ENCODE data around the gene PSPN. TPM values are rescaled to one million over a fixed set of nuclear protein-coding genes. Genes with fewer than 3 reads are reported as not detected.

The PSPN gene
- total and polyA plus RNA-seq, 9 of the 15 experiments (the other 6 are each of a cell fraction or from before 2014, with no cell fraction given) = 0.21 to 1.1 (median 0.58) TPM

GRCh38 chr19:6393074-6393982, 17.6 kb upstream of the PSPN start, which contains the start of gene GTF2F1 (continued):
- peak; percentile 9 for TF ChIP-seq SP2 (IDR thresholded peaks at IDR 0.05; ENCODE audit: extremely low read depth, low read depth, low read length, poor library complexity, severe bottlenecking)
- TF ChIP-seq TBP (optimal IDR thresholded peaks at IDR 0.05; ENCODE audit: low read depth, low read length) = peak; percentile 73
- TF ChIP-seq ATF1 (CRISPR knock-in tag; IDR thresholded peaks at IDR 0.05) = peak; percentile 74
- peak; percentile 98 for TF ChIP-seq ATF1 (tag; IDR thresholded peaks at IDR 0.05)
- peak; percentile 16 for TF ChIP-seq KDM5B (IDR thresholded peaks at IDR 0.05; ENCODE audit: insufficient replicate concordance, low read depth, low read length)
- TF ChIP-seq, protein P1, sequence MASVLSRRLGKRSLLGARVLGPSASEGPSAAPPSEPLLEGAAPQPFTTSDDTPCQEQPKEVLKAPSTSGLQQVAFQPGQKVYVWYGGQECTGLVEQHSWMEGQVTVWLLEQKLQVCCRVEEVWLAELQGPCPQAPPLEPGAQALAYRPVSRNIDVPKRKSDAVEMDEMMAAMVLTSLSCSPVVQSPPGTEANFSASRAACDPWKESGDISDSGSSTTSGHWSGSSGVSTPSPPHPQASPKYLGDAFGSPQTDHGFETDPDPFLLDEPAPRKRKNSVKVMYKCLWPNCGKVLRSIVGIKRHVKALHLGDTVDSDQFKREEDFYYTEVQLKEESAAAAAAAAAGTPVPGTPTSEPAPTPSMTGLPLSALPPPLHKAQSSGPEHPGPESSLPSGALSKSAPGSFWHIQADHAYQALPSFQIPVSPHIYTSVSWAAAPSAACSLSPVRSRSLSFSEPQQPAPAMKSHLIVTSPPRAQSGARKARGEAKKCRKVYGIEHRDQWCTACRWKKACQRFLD (CRISPR knock-in tag; IDR thresholded peaks at IDR 0.05) = peak; percentile 61; the same call in 1 of the 2 replicates
- no peak for TF ChIP-seq NELFE (IDR thresholded peaks at IDR 0.05; ENCODE audit: insufficient read depth, insufficient read length)
- TF ChIP-seq CREB3L1 (IDR thresholded peaks at IDR 0.05; ENCODE audit: borderline replicate concordance, low read depth) = peak; percentile 66; the same call in 1 of the 2 replicates
- TF ChIP-seq SMARCB1 (IDR thresholded peaks at IDR 0.05; ENCODE audit: insufficient read length, low read depth) = no peak
- TF ChIP-seq SP1 (CRISPR knock-in tag; IDR thresholded peaks at IDR 0.05) = peak; percentile 71
- 0 out of 2 replicates have a peak, but pooled peaks have one; percentile 18 for TF ChIP-seq FOXK1 (CRISPR knock-in tag; IDR thresholded peaks at IDR 0.05; ENCODE audit: borderline replicate concordance)
- TF ChIP-seq ZNF143 (CRISPR knock-in tag; IDR thresholded peaks at IDR 0.05) = peak; percentile 67; the same call in 1 of the 2 replicates
- TF ChIP-seq JUND (IDR thresholded peaks at IDR 0.05; ENCODE audit: borderline replicate concordance, low read depth, low read length) = 0 out of 2 replicates have a peak, but pooled peaks have one; percentile 21
- 0 out of 3 replicates have a peak, but pooled peaks have one; percentile 63 for TF ChIP-seq JUND (tag; IDR thresholded peaks at IDR 0.05; ENCODE audit: borderline replicate concordance, low read depth, low read length)
- TF ChIP-seq TEAD1 (CRISPR knock-in tag; IDR thresholded peaks at IDR 0.05) = 0 out of 4 replicates have a peak, but pooled peaks of 1 of the 2 experiments have one; percentile 42
- peak in 2 of 3 experiments; percentile 29 to 80; a peak in 3 of 6 replicates for TF ChIP-seq ZBTB11 (CRISPR knock-in tag; IDR thresholded peaks at IDR 0.05)
- TF ChIP-seq RBM25 (IDR thresholded peaks at IDR 0.05; ENCODE audit: low read depth, low read length, severe bottlenecking) = no peak
- peak; percentile 47; the same call in 1 of the 2 replicates for TF ChIP-seq KLF13 (tag; IDR thresholded peaks at IDR 0.05; ENCODE audit: borderline replicate concordance, low read depth)
- TF ChIP-seq NRF1 (conservative IDR thresholded peaks at IDR 0.05 in 1 of 2, IDR thresholded peaks at IDR 0.05 in 1 of 2) = peak; percentile 95 to 96
